GM19193 (cell line): ENCODE results near the gene MYBPHL.

Experiments used
- POLR2A ChIP-seq: IDR thresholded peaks from 4 replicates; pipeline ENCODE4 v1.6.1; 2011; ENCODE audit not compliant: insufficient read depth, insufficient read length; ENCODE audit errors: extremely low read depth

The MYBPHL gene

GRCh38 chr1:109275706-109276345 lies 31.0 kb downstream of the MYBPHL start:
- no peak for TF ChIP-seq POLR2A

DNA sequence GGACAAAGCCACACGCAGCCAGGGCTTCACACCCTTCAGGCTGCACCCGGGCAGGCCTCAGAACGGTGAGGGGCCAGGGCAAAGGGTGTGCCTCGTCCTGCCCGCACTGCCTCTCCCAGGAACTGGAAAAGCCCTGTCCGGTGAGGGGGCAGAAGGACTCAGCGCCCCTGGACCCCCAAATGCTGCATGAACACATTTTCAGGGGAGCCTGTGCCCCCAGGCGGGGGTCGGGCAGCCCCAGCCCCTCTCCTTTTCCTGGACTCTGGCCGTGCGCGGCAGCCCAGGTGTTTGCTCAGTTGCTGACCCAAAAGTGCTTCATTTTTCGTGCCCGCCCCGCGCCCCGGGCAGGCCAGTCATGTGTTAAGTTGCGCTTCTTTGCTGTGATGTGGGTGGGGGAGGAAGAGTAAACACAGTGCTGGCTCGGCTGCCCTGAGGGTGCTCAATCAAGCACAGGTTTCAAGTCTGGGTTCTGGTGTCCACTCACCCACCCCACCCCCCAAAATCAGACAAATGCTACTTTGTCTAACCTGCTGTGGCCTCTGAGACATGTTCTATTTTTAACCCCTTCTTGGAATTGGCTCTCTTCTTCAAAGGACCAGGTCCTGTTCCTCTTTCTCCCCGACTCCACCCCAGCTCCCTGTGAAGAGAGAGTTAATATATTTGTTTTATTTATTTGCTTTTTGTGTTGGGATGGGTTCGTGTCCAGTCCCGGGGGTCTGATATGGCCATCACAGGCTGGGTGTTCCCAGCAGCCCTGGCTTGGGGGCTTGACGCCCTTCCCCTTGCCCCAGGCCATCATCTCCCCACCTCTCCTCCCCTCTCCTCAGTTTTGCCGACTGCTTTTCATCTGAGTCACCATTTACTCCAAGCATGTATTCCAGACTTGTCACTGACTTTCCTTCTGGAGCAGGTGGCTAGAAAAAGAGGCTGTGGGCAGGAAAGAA lies 32.0 kb downstream of the MYBPHL start:
- no peak for TF ChIP-seq POLR2A

DNA sequence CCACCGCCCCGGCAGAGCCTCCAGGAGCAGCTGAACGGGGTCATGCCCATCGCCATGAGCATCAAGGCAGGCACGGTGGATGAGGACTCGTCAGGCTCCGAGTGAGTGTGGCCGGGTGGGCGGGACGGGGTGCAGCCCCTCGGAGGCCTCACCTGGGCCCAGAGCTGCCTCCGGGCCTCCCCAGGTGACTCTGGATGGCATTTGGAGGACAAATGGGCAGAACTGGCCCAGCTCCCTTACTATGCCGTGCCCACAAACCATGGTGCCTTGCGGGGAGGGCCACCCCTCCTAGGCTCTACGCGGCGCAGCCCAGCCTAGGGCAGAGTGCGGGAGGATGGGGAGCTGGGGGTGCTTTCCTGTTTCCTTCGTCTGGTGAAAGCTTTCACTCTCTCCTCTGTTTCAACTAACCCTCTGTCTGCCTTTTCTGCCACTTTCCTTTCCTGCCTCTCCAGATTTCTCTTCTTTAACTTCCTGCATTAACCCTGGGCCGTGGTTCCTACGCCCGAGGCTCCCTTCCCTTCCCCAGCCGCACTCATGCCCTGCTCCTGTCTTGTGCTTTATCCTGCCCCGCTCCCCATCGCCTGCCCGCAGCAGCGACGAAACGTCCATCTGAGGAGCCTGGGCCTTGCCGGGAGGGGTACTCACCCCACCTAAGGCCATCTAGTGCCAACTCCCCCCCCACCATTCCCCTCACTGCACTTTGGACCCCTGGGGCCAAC lies 33.1 kb downstream of the MYBPHL start:
- no peak for TF ChIP-seq POLR2A

DNA sequence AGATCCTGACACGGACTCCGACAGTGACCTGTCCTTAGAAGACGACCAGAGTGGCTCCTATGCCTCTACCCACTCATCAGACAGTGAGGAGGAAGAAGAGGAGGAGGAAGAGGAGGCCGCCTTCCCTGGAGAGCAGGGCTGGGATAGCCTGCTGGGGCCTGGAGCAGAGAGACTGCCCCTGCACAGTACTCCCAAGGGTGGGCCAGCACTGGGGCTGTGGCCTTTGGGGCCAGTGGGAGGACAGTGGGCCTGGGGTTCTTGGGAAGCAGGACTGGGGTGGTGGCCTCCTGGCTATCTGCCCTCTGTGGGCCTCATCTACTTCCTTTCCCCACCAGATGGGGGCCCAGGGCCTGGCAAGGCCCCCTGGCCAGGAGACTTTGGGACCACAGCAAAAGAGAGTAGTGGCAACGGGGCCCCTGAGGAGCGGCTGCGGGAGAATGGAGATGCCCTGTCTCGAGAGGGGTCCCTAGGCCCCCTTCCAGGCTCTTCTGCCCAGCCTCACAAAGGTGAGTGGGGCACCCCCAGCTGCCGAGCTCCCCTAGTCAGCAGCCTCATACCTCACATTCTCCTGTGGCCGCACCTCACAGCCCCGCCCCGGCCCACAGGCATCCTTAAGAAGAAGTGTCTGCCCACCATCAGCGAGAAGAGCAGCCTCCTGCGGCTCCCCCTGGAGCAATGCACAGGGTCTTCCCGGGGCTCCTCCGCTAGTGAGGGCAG lies 33.8 kb downstream of the MYBPHL start:
- TF ChIP-seq POLR2A = no peak

GRCh38 chr1:109272021-109272799 lies 34.6 kb downstream of the MYBPHL start:
- TF ChIP-seq POLR2A = no peak

DNA sequence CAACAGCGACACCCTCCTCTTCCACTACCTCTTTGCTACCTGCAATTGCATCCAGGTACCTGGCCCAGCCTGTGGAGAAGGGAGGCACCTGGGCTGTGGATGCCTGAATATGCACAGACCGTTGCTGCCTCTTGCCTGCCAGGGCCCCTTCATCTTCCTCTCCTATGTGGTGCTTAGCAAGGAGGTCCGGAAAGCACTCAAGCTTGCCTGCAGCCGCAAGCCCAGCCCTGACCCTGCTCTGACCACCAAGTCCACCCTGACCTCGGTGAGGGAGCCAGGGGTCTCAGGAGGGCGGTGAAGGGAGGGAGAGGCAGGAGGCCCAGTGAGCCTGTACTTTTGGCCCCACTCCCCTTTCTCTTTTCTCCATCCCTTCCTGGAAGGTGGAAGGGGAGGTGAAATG lies 35.4 kb downstream of the MYBPHL start:
- TF ChIP-seq POLR2A = no peak

GRCh38 chr1:109270623-109271317 lies 36.0 kb downstream of the MYBPHL start:
- no peak for TF ChIP-seq POLR2A

GRCh38 chr1:109269981-109270622 lies 36.7 kb downstream of the MYBPHL start:
- no peak for TF ChIP-seq POLR2A

- TF ChIP-seq POLR2A = no peak
Observed at GRCh38 chr1:109269212-109269980, 37.4 kb downstream of the MYBPHL start.

DNA sequence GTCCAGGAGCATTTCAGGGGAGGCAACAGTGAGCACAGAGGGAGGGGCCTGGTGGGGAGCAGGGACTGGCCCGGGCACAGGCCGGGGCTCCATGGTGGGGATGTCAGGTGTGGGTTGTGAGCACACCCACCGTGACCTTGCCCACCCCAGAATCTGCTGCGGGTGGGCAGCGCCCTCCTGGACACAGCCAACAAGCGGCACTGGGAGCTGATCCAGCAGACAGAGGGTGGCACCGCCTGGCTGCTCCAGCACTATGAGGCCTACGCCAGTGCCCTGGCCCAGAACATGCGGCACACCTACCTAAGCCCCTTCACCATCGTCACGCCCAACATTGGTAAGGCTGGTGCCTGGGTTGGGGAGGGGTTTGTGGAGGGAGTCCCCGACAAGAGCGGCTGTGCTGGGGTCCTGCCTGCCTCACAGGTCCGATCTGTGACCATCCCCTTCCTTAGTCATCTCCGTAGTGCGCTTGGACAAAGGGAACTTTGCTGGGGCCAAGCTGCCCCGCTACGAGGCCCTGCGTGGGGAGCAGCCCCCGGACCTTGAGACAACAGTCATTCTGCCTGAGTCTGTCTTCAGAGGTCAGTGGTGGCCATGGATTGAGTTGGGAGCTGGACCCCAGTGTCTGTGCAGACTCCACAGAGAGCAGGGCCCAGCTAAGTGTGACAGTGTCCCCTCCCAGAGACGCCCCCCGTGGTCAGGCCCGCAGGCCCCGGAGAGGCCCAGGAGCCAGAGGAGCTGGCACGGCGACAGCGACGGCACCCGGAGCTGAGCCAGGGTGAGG lies 38.2 kb downstream of the MYBPHL start:
- no peak for TF ChIP-seq POLR2A

- no peak for TF ChIP-seq POLR2A
Observed at GRCh38 chr1:109267743-109268300, 39.0 kb downstream of the MYBPHL start.

DNA sequence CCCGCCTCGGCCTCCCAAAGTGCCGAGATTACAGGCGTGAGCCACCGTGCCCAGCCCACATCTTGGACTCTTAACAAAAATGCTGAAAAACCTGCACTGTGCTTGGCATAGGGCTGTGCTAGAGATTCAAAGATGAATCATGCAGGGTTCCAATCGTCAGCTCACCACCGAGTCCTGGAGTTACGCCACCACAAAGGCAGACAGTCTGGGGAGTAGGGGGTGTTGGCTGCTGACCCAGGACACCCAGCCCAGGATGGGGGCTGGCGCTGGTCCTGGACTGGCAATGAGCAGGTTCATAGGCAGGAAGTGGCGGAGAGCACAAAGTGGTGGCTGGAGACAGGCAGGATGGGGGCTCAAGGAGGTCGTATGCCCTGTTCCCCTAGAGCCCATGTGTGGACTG lies 39.8 kb downstream of the MYBPHL start:
- TF ChIP-seq POLR2A = no peak
